ENCODE measurements around the gene ZNF600. TPM values are rescaled to one million over a fixed set of nuclear protein-coding genes. Genes with fewer than 3 reads are reported as not detected.

Gene ZNF600
- total and polyA plus RNA-seq, 2 of the 8 experiments (the other 6 are each of a cell fraction or from before 2014, with no cell fraction given) = 2.1 to 8.0 TPM

DNA sequence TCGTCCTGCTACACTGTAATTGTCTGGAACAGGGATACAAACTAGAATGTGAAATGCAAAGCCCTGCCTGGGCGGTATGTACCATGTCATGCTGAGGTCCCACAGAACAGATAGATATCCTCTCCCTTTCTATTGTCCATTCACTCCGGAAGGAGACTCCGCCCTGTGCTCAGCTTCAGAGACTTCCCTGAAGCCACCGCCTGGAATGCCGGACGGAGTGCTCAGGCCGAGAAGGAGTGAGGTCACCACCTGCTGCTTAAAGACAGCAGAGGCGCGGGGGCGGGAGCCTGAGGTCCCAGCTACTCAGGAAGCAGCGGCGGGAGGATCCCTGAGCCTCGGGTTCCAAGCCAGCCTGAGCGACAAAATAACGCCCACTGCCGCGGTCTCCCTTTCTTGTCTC, 50.9 kb downstream of the ZNF600 start (continued):
- TF ChIP-seq, protein P1, sequence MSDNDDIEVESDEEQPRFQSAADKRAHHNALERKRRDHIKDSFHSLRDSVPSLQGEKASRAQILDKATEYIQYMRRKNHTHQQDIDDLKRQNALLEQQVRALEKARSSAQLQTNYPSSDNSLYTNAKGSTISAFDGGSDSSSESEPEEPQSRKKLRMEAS (IDR thresholded peaks at IDR 0.05) = 0 out of 2 replicates have a peak, but pooled peaks have one; percentile 12
- TF ChIP-seq JUN (IDR thresholded peaks at IDR 0.05; ENCODE audit: low read depth, low read length) (no peak), SIRT6 (IDR thresholded peaks at IDR 0.05; ENCODE audit: low read length) (no peak), RFX5 (IDR thresholded peaks at IDR 0.05; ENCODE audit: borderline replicate concordance, low read depth, low read length) (no peak), POU5F1 (IDR thresholded peaks at IDR 0.05; ENCODE audit: low read depth, low read length) (no peak), JUND (IDR thresholded peaks at IDR 0.05; ENCODE audit: low read length) (0 out of 2 replicates have a peak, but pooled peaks have one; percentile 43), CBX8 (IDR thresholded peaks at IDR 0.05; ENCODE audit: borderline replicate concordance, low read depth, low read length) (no peak)
- TF ChIP-seq, protein P2, sequence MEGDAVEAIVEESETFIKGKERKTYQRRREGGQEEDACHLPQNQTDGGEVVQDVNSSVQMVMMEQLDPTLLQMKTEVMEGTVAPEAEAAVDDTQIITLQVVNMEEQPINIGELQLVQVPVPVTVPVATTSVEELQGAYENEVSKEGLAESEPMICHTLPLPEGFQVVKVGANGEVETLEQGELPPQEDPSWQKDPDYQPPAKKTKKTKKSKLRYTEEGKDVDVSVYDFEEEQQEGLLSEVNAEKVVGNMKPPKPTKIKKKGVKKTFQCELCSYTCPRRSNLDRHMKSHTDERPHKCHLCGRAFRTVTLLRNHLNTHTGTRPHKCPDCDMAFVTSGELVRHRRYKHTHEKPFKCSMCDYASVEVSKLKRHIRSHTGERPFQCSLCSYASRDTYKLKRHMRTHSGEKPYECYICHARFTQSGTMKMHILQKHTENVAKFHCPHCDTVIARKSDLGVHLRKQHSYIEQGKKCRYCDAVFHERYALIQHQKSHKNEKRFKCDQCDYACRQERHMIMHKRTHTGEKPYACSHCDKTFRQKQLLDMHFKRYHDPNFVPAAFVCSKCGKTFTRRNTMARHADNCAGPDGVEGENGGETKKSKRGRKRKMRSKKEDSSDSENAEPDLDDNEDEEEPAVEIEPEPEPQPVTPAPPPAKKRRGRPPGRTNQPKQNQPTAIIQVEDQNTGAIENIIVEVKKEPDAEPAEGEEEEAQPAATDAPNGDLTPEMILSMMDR (IDR thresholded peaks at IDR 0.05; ENCODE audit: control extremely low read depth in 1 of 3, insufficient read depth in 1 of 3, low read depth in 1 of 3, low read length in 3 of 3) = 0 out of 4 replicates have a peak, but pooled peaks of 1 of the 3 experiments have one; percentile 5

Data from H1 (cell line).